Left hindlimb (tissue), 1 donor: ENCODE data around the gene SPON2.

Experiments
- DNase-seq: peaks from one replicate; pipeline ENCODE4 v3.0.0-alpha.2; 2018

Gene SPON2

DNA sequence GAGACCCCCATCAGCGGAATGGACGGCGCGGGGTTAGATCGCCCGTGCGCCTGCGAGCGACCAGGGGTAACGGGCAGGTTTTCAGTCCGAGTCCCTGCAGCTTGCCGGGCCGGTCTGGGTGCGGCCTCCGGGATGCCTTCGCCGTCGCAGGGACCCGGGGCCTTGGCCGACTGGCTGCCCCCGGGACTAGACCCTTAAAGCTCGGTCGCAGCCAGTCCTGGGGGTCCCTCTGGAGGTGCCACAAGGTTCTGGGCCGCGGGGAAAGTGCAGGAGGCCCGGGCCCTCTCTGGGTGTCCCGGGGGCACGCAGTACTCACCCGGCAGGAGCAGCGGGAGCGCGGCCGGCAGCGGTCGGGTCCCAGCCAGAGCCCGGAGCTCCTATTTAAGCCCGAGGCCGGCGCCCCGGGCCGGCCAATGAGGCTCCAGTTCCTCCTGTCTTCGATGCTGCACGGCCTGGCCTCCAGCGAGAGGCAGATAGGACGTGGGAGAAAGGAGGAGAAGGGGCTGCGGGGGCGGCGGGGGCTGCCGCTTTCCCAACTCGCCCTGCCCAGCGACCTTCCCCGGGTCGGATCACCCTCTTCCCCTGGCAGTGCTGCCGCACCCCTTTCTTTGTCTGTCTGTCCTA is at the start of gene SPON2:
SPON2 (minus strand) TSS at position 356 of the 624 bp plus-strand sequence.
- DNase-seq, result no peak

DNA sequence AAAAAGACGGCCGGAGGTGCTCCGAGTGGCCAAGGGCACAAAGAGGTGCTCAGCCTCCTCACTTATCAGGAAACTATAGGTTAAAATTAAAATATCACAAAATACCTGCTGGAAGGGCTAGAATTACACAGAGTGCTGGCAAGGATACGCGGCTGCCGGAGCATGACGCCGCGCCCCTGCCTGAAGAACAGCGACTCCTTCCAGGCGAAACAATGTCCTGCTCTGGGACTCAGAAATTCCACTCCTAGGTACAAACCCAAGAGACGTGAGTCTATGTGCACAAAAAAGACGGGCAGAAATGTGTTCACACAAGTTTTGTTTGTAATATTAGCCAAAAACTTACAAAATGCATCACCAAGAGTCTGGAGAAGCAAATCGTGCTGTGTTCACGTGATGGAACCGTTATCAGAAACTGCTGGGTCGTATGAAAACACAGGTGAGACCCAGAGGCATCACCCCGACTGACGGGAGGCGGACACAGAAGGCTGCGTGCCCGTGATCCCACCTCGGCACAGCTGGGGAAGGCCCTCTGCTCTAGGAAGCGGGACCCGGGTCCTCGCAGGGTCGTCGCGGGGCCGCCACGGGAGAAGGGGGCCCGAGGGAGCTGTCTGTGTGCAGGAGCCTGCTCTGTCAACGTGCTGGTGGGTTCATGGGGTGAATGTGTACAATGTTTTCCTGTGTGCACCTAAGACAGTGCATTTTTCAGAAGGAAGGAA is 48.9 kb upstream of the SPON2 start:
- no peak for DNase-seq

GRCh38 chr4:1220566-1220965 is 48.2 kb upstream of the SPON2 start:
- DNase-seq, result no peak

- DNase-seq, result no peak
Observed at GRCh38 chr4:1219566-1219950, 47.2 kb upstream of the SPON2 start.

- DNase-seq, result no peak
Observed at GRCh38 chr4:1218634-1219565, 46.5 kb upstream of the SPON2 start.

DNA sequence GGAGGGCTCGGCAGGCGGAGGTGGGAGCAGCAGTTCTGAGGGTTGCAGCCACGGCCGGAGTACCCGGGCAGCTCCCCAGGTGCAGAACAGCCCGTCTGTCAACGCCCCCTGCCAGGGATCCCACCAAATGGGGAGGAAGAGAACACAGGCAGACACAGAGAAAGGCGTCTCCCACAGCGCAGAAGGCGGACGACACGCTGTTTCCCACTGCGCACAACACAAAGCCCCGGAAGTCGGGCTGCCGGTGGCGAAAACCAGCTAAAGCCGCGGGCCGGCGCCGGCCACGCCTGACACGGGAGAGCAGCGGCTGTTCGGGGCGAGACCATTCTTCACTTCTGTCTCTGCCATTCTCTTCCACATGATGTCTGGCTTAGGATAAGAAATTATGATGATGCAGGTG is 45.0 kb upstream of the SPON2 start:
- no peak for DNase-seq

GRCh38 chr4:1216869-1217294 is 44.5 kb upstream of the SPON2 start:
- DNase-seq, result no peak

DNA sequence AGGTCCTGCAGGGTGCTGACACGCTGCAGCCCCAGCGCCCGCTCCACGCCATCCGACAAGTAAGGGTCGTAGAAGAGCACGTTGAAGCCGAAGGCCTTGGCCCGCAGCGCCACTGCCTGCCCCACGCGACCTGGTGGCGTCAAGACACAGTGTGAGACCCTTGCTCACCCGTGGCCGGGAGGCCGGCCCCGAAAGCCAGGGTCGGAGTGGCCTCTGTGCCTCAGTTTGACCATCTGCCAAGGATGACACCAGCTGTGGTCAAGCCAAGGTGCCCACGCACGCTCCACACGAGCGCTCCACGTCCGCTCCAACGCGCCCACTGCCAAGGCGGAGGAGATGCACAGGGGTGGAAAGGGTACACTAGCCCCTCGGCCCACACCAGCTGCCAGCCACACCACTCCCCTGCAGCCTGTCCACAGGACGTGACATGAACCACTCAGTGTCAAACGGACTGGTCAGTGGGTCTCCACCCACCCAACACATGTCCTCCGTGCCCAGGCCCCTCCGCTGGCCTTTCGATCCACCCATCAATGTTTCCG is 43.8 kb upstream of the SPON2 start:
- DNase-seq, result no peak

DNA sequence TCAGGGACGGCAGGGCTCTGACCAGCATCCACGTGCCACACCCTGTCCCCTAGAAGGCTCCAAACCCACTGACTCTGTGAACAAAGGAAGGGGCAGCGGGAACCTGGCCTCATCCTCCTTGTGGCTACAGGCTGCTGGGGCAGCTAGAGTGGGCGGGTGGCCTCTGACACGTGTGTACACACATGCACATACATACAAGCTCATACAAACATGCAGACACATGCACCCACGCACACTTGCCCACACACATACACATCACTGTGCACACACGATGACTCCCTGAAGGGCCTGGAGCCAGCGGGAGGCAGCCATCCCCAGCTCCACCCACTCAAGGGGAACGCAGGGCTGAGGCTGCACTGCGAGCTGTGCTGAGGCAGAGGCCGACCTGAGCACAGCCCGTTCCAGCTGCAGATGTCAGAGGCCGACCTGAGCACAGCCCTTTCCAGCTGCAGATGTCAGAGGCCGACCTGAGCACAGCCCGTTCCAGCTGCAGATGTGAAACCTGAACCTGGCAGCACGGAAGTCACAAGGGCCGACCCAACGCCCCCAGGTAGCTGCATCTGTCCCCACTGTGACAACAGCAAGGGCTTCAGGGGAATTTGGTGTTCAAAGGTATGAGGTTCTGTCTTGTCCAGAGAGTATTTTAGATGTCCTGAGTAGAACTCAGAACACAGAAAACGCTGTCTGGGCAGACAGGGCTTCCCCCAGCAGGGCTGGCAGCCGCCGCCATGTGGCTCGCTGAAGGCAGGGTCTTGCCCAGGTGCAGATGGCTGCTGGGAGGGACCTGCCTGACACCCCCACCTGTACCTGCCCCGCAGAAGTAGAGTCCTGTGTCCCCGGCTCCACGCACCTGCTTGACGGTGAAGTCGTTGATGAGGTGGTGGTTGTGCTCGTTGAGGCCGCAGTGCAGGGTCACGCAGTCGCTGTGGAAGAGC is 43.0 kb upstream of the SPON2 start:
- no peak for DNase-seq

- DNase-seq, result no peak
Observed at GRCh38 chr4:1214101-1215095, 42.0 kb upstream of the SPON2 start.

GRCh38 chr4:1213336-1213995 is 41.1 kb upstream of the SPON2 start:
- DNase-seq, result no peak

DNA sequence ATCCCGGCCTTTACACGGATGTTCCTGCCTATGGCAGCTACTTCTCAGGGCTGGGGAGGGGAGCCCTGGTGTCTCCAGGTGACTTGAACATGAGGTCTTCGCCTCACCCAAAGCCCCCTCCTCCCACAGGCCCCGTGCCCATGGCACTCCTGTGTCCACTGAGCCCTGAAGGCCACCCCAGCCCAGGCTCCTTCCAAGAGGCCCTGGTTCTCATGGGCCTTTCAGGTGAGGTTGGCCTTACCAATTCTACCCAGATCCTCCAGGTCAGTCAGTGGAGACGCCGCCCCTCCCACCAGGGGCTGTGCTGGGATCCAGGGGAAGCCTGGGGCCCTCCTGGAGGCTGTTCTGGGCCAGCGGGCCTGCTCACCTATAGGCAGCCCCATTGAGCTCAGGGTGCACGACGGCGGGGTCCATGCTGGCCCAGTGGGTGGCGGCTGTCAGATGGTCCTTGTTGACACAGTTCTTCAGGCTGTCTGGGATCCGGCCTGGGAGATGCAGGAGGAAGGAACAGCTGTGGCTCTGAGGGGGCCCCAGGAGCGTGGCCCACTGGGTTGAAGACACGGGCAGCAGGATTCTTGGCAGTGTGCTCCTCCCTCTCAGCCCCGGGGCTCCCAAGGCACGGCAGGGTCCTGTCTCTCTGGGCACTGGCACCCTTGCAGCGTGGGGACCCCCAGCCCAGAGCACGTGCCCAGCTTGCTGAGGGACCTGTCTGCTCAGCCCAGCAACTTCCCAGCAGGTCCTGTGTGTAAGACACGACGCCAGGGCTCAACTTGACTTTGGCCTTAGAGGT is 40.4 kb upstream of the SPON2 start:
- peak; percentile 35 for DNase-seq

DNA sequence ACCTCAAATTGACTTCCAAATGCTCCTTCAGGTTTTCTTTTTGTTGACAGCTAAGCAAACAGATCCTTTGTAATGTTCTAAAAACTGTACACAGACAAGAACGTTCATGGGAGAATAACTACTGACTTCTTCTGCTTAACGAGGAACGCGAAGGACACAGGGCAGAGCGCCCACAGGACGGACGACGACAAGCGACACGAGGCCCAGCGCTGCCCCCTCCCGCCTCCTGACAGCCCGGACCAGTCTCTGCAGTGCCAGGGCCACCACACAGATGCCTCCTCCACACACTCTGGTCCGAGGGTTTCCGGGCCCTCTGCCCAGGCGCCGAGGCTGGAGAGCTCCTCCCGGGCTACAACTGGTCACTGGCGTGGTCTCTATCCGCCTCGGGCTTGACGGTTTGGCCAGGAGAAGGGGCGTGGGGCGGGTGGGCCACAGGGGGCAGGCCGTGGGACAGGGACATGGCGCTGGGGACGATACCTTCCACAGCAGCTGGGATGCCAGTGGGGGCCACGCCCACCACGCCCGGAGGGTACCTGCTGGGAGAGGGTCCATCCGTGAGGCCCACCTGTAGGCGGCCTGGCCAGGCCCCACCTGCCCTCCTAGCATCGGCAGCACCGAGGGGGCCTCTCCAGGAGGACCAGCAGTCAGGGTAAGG is 39.6 kb upstream of the SPON2 start:
- peak; percentile 45 for DNase-seq

DNA sequence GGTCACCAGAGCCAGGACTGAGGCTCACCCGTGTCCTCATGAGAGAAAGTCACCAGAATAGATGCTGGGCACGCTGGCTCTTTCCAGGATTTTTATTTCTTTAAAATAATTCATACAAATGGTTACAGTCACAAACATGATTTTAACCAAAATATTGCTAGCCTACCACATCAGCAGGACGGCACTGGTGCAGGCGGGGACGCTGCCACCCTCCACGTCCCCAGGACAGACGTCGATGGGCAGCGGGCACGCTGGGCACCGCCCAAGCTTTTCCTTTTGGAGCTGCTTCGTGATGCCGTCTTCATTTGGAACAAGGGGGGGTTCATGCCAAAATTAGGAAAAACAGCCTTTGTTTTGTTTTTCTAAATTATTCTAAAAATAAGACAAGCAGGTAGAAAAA is 39.0 kb upstream of the SPON2 start:
- no peak for DNase-seq

DNA sequence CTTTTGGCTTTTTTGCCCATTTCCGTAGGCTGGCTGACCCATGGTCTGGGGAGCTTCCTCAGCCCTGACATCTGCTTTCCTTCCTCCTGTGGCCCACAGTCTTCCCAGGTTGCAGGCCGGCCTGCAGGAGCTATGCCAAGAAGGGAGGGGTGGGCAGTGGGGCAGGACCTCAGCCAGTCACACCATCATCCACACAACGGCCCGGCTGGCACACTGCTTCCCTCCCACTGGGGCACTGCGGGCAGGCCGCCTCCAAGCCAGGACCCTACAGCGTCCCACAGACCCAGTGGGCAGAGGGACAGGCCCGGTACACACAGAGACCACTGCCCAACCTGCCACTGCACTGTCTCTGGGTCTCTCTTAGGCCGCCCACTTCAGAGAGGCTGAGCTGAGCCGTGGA is 38.6 kb upstream of the SPON2 start:
- DNase-seq, result peak; percentile 41

- peak; percentile 28 for DNase-seq
Observed at GRCh38 chr4:1210241-1210841, 38.0 kb upstream of the SPON2 start.

DNA sequence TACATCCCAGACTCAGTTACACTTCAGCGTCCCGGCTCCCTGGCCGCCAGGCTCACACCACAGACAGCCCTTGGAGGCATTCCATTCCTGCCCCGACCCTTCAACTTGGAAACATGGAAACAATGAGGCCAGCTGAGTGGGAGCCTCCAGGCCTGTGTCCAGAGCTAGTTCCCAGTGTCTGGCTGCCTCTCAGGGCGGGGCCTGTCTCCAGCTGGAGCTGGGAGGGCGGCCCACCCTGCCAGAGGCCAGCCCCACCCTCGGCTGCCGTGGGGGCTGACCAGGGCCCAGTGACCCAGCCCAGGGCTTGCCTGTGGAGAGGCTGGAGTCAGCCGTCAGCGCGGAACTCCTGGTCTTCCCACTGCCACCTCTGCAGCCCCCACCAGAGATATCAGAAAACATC is 37.4 kb upstream of the SPON2 start:
- peak; percentile 86 for DNase-seq

- DNase-seq, result no peak
Observed at GRCh38 chr4:1208970-1209704, 36.8 kb upstream of the SPON2 start.
